Stimulated activated CD4-positive, alpha-beta T cell treated with anti-CD3 and anti-CD28 coated beads, Interleukin-1b, Interleukin-23, amount 100 ng/mL, for 1 hour (primary cell): ENCODE results near the gene SASH1.
"Not testable (repeated sequence)": the region's sequence is repeated elsewhere in the genome, so short reads cannot be mapped to it uniquely, and the experiment has no call there.

Experiments used
- DNase-seq, 2 donors: peaks; one replicate each; pipeline ENCODE4 v3.0.0-alpha.2; 2020; ENCODE audit warnings: low read depth in 2 of 2

SASH1 gene

DNA sequence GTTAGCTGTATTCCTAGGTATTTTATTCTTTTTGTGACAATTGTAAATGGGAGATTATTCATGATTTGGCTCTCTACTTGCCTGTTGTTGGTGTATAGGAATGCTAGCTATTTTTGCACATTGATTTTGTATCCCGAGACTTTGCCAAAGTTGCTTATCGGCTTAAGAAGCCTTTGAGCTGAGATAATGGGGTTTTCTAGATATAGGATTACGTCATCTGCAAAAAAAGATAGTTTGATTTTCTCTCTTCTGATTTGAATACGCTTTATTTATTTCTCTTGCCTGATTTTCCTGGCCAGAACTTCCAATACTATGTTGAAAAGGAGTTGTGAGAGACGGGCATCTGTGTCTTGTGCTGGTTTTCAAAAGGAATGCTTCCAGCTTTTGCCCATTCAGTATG lies 241.0 kb downstream of the SASH1 start:
- no peak for DNase-seq

GRCh38 chr6:148585641-148586040 lies 243.0 kb downstream of the SASH1 start:
- not testable (repeated sequence) for DNase-seq

- no peak for DNase-seq
These were observed 248.2 kb downstream of the SASH1 start for GRCh38 chr6:148590883-148591282.

- DNase-seq = no peak
These were observed 249.0 kb downstream of the SASH1 start for GRCh38 chr6:148591656-148592055.

GRCh38 chr6:148593130-148593812 lies 250.6 kb downstream of the SASH1 start:
- no peak for DNase-seq

GRCh38 chr6:148593813-148594170 lies 251.2 kb downstream of the SASH1 start:
- DNase-seq = no peak

DNA sequence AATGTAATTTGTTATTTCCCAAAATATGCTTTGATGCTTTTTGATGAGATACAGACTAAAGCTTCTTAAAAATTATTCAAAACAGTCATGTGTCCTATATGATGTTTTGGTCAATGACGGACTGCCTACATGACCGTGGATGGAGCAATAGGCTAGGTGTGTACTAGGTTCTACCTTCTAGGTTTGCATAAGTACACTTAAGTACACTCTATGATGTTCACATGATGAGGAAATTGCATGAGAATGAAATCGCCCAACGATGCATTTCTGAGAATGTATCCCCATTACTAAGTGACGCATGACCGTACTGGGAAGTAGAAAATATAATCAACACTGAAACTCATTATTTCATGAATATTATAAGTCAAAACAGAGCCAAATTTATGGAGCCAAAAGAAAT lies 252.9 kb downstream of the SASH1 start:
- DNase-seq = no peak

DNA sequence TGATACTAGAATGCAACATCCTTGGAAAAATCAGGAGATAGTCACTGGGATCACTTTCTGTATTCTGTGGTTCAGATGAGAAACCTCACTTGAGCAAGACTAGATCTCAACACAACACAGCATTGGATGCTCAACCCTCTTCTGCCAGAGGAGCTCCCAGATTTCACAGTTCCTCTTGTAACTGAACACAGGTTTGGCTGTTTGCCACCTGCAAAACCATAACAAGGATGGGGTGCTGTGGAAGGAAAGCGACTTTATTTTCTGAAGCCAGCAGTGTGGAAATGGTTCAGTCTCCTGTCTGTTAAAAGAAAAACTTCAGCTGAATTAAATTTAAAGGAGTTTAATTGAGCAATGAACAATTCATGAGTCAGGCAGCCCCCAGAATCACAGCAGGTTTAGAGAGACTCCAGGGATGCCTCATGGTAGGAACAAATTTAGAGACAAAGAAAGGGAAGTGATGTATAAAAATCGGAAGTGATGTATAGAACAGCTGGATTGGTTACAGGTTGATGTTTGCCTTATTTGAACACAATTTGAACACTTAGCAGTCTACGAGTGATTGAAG lies 254.3 kb downstream of the SASH1 start:
- no peak for DNase-seq

GRCh38 chr6:148598724-148599123 lies 256.1 kb downstream of the SASH1 start:
- no peak for DNase-seq

GRCh38 chr6:148599967-148600426 lies 257.4 kb downstream of the SASH1 start:
- DNase-seq = no peak
